HUDEP-2 (cell line): ENCODE measurements around the gene AEN.

ENCODE experiments used
- DNase-seq, 76 experiments: peaks; one replicate each; lab custom pipeline; 2025; ENCODE audit not compliant: unreplicated experiment in 76 of 76; lab: John Stamatoyannopoulos, UW

AEN gene

GRCh38 chr15:88620995-88621772 is at the start of gene AEN:
AEN (plus strand) TSS chr15:88621340; CDS start chr15:88626210, 4,870 bp downstream.
- peak in 75 of 76 experiments; percentile 35 to 96 (median 91) for DNase-seq

- no peak for DNase-seq
These were observed 49.3 kb upstream of the AEN start for GRCh38 chr15:88571852-88572259.

- no peak for DNase-seq
These were observed 47.1 kb upstream of the AEN start for GRCh38 chr15:88574077-88574476.

GRCh38 chr15:88574655-88575054 is 46.5 kb upstream of the AEN start:
- no peak for DNase-seq

GRCh38 chr15:88579322-88579721 is 41.8 kb upstream of the AEN start:
- DNase-seq, result no peak

GRCh38 chr15:88580532-88580931 is 40.6 kb upstream of the AEN start:
- DNase-seq, result no peak

GRCh38 chr15:88586401-88587162 is 34.6 kb upstream of the AEN start:
- DNase-seq, result no peak

GRCh38 chr15:88590759-88591158 is 30.4 kb upstream of the AEN start:
- no peak for DNase-seq

GRCh38 chr15:88591384-88591783 is 29.8 kb upstream of the AEN start:
- no peak for DNase-seq

GRCh38 chr15:88603885-88604284 is 17.3 kb upstream of the AEN start:
- no peak for DNase-seq

GRCh38 chr15:88604381-88605188 is 16.6 kb upstream of the AEN start:
- no peak for DNase-seq

GRCh38 chr15:88605189-88606069 is 15.7 kb upstream of the AEN start:
- DNase-seq, result peak in 15 of 76 experiments; percentile 2 to 34 (median 12)

- DNase-seq, result no peak
These were observed 14.9 kb upstream of the AEN start for GRCh38 chr15:88606070-88606794.

- DNase-seq, result no peak
These were observed 13.2 kb upstream of the AEN start for GRCh38 chr15:88607951-88608350.

GRCh38 chr15:88608607-88609181 is 12.4 kb upstream of the AEN start:
- DNase-seq, result no peak

- DNase-seq, result no peak
These were observed 11.6 kb upstream of the AEN start for GRCh38 chr15:88609344-88610090.

- DNase-seq, result no peak
These were observed 10.4 kb upstream of the AEN start for GRCh38 chr15:88610701-88611231.

GRCh38 chr15:88612186-88612796 is 8.8 kb upstream of the AEN start:
- no peak for DNase-seq
